ENCODE results near the gene PAMR1.

Gene PAMR1

GRCh38 chr11:35420371-35420770 is 105.0 kb downstream of the PAMR1 start:
- no peak overlapping the region for H3K4me3 ChIP-seq (replicated peaks; ENCODE audit: low read depth, low read length)
- DNase-seq (ENCODE audit: low read depth): no peak

GRCh38 chr11:35419830-35420333 is 105.5 kb downstream of the PAMR1 start:
- TF ChIP-seq CTCF (IDR thresholded peaks at IDR 0.05; ENCODE audit: low read length, missing control alignments): no peak
- DNase-seq (ENCODE audit: low read depth): no peak
- peak overlapping the region; percentile 37 for H3K4me3 ChIP-seq (replicated peaks; ENCODE audit: low read depth, low read length)

More at GRCh38 chr11:35420371-35420770, 105.0 kb downstream of the PAMR1 start:
- TF ChIP-seq CTCF (IDR thresholded peaks at IDR 0.05; ENCODE audit: low read length, missing control alignments): no peak

GRCh38 chr11:35419184-35419829 is 106.1 kb downstream of the PAMR1 start, which contains the start of gene SLC1A2:
Gene SLC1A2 (minus strand): TSS chr11:35419558. CDS start chr11:35418966, 592 bp downstream.
- DNase-seq (ENCODE audit: low read depth): peak; percentile 13
- peak within 1 kb of the TSS; percentile 37 for H3K4me3 ChIP-seq (replicated peaks; ENCODE audit: low read depth, low read length)
- no peak for TF ChIP-seq CTCF (IDR thresholded peaks at IDR 0.05; ENCODE audit: low read length, missing control alignments)

- no peak for TF ChIP-seq CTCF (IDR thresholded peaks at IDR 0.05; ENCODE audit: low read length, missing control alignments)
- H3K4me3 ChIP-seq (replicated peaks; ENCODE audit: low read depth, low read length): peak overlapping the region; percentile 37
- no peak for DNase-seq (ENCODE audit: low read depth)
Observed at GRCh38 chr11:35418282-35419183, 106.9 kb downstream of the PAMR1 start.

- no peak for DNase-seq (ENCODE audit: low read depth)
- no peak for TF ChIP-seq CTCF (IDR thresholded peaks at IDR 0.05; ENCODE audit: low read length, missing control alignments)
Observed at GRCh38 chr11:35415487-35415886, 109.9 kb downstream of the PAMR1 start.

GRCh38 chr11:35414776-35415175 is 110.6 kb downstream of the PAMR1 start:
- no peak for DNase-seq (ENCODE audit: low read depth)
- no peak overlapping the region for H3K4me3 ChIP-seq (replicated peaks; ENCODE audit: low read depth, low read length)
- no peak for TF ChIP-seq CTCF (IDR thresholded peaks at IDR 0.05; ENCODE audit: low read length, missing control alignments)

More at GRCh38 chr11:35415487-35415886, 109.9 kb downstream of the PAMR1 start:
- H3K4me3 ChIP-seq (replicated peaks; ENCODE audit: low read depth, low read length): no peak overlapping the region

Measured in fibroblast of pulmonary artery (primary cell).